Neuron (in vitro differentiated cells): ENCODE results near the gene CIB4.

Experiments
- H2AFZ ChIP-seq: one replicate; pipeline ENCODE4 v1.6.1; 2013; ENCODE audit warnings: low read depth, mild to moderate bottlenecking, inconsistent platforms, low read length, moderate library complexity
- H3K27me3 ChIP-seq: one replicate; pipeline ENCODE4 v1.6.1; 2013; ENCODE audit warnings: low read length; ENCODE audit not compliant: insufficient read depth
- H3K36me3 ChIP-seq: one replicate; pipeline ENCODE4 v1.6.1; 2013; ENCODE audit warnings: low read length; ENCODE audit not compliant: insufficient read depth
- H3K4me1 ChIP-seq: one replicate; pipeline ENCODE4 v1.6.1; 2013; ENCODE audit warnings: low read length; ENCODE audit not compliant: insufficient read depth
- H3K4me3 ChIP-seq: 2 replicates; pipeline ENCODE4 v1.5.1; 2013; ENCODE audit warnings: mild to moderate bottlenecking, low read length, moderate library complexity
- H3K9me3 ChIP-seq: one replicate; pipeline ENCODE4 v1.6.1; 2013; ENCODE audit warnings: low read length

The CIB4 gene

GRCh38 chr2:26535663-26536275, 105.4 kb downstream of the CIB4 start:
- Histone ChIP-seq H3K36me3 (no peaks in the 10 kb centered on the region), H3K9me3 (no peaks in the 10 kb centered on the region), H3K4me3 (no peak overlapping the region), H3K4me1 (peaks cover 4% of the 10 kb centered on the region), H3K27me3 (no peaks in the 10 kb centered on the region), H2AFZ (no peak overlapping the region)

GRCh38 chr2:26534865-26535662, 106.1 kb downstream of the CIB4 start:
- H3K27me3 ChIP-seq, result no peaks in the 10 kb centered on the region

GRCh38 chr2:26534098-26534864, 106.9 kb downstream of the CIB4 start:
- H3K4me3 ChIP-seq, result no peak overlapping the region
- no peaks in the 10 kb centered on the region for H3K27me3 ChIP-seq
- H2AFZ ChIP-seq, result no peak overlapping the region
- no peaks in the 10 kb centered on the region for H3K9me3 ChIP-seq
- no peaks in the 10 kb centered on the region for H3K36me3 ChIP-seq
- no peaks in the 10 kb centered on the region for H3K4me1 ChIP-seq

More at GRCh38 chr2:26534865-26535662, 106.1 kb downstream of the CIB4 start:
- Histone ChIP-seq H2AFZ (no peak overlapping the region), H3K36me3 (no peaks in the 10 kb centered on the region), H3K9me3 (no peaks in the 10 kb centered on the region), H3K4me1 (no peaks in the 10 kb centered on the region), H3K4me3 (no peak overlapping the region)

GRCh38 chr2:26533661-26534060, 107.5 kb downstream of the CIB4 start:
- no peaks in the 10 kb centered on the region for H3K27me3 ChIP-seq
- no peak overlapping the region for H2AFZ ChIP-seq
- H3K4me3 ChIP-seq, result no peak overlapping the region
- H3K36me3 ChIP-seq, result no peaks in the 10 kb centered on the region
- H3K4me1 ChIP-seq, result no peaks in the 10 kb centered on the region
- no peaks in the 10 kb centered on the region for H3K9me3 ChIP-seq

- Histone ChIP-seq H3K27me3 (no peaks in the 10 kb centered on the region), H3K36me3 (no peaks in the 10 kb centered on the region), H3K9me3 (no peaks in the 10 kb centered on the region), H3K4me1 (no peaks in the 10 kb centered on the region), H3K4me3 (no peak overlapping the region), H2AFZ (no peak overlapping the region)
Measured at GRCh38 chr2:26532301-26533250, 108.6 kb downstream of the CIB4 start.
